GM12801 (cell line): ENCODE results near the gene WDR7.

Experiments
- TF ChIP-seq, protein P1 (sequence below): IDR thresholded peaks from one replicate; pipeline ENCODE4 v1.5.1; 2011; ENCODE audit warnings: control low read depth; ENCODE audit not compliant: insufficient read length; ENCODE audit errors: extremely low read depth

WDR7 gene

DNA sequence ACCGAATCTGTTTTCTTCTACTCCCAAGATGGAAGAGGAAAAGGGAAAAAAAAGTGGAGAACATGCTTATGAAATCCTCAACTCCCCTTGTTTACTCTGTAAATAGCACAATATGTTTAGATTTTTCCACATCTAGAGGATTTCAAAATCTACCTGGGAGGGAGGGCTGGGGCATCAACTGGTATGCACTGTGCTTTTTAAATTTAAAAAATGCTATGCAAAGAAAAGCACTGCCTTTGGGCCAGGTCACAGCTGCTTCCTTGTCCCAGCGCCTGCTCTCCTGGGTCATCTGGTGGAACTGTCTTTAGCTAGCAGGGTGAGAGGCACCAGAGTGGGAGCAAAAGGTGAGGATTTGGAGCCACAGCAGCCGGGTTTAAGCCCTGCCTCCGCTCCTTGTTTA lies 407.6 kb downstream of the WDR7 start:
- TF ChIP-seq, protein P1, sequence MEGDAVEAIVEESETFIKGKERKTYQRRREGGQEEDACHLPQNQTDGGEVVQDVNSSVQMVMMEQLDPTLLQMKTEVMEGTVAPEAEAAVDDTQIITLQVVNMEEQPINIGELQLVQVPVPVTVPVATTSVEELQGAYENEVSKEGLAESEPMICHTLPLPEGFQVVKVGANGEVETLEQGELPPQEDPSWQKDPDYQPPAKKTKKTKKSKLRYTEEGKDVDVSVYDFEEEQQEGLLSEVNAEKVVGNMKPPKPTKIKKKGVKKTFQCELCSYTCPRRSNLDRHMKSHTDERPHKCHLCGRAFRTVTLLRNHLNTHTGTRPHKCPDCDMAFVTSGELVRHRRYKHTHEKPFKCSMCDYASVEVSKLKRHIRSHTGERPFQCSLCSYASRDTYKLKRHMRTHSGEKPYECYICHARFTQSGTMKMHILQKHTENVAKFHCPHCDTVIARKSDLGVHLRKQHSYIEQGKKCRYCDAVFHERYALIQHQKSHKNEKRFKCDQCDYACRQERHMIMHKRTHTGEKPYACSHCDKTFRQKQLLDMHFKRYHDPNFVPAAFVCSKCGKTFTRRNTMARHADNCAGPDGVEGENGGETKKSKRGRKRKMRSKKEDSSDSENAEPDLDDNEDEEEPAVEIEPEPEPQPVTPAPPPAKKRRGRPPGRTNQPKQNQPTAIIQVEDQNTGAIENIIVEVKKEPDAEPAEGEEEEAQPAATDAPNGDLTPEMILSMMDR = no peak

DNA sequence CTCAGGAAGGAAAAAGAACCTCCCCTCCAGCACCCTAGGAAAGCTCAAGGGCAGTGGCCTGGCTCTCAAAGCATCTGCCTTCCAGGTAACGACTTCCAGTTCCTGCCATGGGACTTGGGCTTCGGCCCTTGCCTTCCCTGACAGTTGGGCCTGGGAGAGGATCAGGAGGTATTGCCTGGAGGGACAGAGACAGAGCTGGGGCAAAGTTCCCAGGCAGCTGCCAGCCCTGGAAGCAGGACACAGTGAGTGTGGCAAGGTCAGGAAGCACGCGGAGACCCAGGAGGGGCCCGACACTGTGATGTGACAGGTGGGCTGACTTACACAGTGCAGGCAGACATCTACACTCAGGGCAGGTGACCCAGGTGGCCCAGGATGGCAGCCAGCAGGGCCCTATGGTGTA lies 408.2 kb downstream of the WDR7 start:
- TF ChIP-seq, protein P1 = no peak

DNA sequence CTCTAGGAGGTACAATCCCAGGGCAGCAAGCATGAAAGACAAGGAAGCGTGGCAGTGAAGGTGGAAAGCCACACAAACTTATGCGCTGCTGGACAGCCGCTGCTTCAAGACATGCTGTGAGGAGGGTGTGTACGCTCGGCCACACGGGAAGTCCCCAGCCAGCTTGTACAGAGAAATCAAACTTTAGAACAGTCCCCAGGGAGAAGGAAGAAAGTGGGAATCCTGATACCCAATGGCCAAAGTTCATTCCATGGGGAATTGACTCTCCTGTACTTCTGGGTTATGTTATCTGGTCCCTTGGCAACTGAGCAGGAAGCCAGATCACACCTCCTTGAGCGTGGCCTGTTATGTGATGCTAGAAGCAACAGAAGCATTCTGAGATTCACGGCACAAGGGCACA lies 409.7 kb downstream of the WDR7 start:
- TF ChIP-seq, protein P1 = no peak

DNA sequence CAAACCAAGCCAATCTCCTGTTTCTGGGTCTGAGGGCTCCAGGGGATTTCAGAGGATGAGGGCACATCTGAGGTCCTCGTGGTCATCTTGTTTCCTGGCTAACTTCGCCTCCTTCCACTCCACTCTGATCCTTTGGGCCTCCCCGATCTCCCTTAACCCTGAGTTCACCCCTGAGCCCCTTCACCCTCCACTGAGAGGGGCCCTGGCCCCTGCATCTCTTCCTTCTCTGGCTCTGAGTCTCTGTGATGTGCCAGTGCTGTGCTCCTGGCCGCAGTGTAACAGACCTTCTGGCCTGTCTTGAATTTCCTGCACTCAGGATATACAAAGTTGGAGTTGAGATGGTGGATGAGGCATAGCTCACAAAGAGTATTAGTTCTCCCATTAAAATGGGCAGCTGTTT lies 411.0 kb downstream of the WDR7 start:
- TF ChIP-seq, protein P1 = no peak

DNA sequence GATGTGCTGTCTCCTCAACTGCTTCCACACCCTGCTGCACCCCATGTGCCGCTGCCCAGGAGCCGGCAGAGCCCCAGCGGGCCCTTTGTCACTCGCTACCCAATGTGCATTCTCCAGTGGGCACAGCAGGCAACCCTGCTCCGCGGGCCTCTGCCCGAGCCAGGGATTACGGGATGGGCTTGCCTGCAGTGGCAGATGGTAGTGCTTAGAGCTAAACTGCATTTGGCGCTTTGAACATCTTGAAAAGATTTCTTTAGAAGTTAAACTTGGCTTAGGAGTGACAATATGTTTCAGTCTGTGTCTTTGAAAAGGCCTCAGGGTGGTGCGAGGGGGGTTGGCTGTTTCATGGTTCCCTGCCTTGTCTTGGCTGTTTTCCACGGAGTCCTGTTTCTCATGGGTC lies 411.7 kb downstream of the WDR7 start:
- TF ChIP-seq, protein P1 = no peak

DNA sequence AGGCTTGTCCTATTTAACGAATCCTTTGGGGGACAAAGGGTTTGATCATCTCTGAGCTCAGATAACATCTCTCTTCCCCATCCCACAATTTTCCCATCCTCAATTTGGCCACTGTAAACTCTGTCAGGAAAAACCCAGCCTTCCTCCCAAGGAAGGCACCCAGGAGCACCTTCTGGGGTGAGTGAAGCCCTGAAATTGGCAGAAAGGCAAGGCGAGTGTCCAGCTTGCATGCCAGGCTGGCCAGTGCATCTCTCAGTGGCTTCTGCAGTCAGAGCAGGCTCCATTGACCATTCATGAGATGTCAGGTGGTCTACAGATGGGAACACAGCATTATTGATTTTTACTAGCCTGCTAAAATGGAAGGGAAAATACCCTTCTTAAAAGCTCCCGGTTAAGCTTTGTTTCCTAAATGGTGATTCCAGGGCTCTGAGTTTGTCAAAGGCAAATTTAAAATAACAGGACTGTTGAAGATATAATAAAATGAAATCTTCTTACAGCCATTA lies 412.5 kb downstream of the WDR7 start:
- TF ChIP-seq, protein P1 = no peak

DNA sequence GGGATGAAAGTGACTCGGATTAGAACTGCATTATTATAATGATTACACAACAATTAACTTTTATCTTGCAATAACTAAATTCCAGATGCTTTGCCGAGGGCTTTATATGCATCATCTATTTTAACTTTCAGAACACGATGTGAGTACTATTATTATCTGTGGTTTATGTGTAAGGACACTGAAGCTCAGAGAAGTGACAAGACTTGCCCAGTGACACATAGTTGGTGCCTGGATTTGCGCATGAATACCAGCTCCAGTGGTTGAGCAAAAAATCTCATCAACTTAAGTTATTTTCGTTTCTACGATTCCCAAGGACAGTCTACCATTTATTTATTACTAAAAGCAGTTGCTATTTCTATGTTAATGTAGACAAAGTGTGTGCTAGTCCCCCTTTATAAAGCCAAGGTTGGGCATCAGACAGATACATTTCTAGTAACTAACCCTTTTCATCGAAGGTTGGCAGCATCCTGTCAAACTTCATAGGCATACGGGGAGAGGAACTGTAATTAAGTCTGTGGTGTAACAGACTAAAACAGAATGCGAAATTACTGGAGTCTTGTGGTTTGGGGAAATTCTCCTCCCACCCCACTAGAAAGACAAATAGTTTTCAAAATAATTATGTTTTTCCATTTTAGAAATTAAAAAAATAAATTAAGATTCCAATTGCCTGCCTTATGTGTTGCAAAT lies 422.5 kb downstream of the WDR7 start:
- TF ChIP-seq, protein P1 = no peak
